SK-N-SH (cell line): ENCODE measurements around the gene UMODL1. TPM values are rescaled to one million over a fixed set of nuclear protein-coding genes. Genes with fewer than 3 reads are reported as not detected.

Experiments
- CTCF ChIA-PET: fragments of 300-600, 350-600 bp; formaldehyde crosslinking; extraction: SDS; loops from one replicate; lab custom pipeline; 2021; lab: Yijun Ruan, JAX
- POLR2A ChIA-PET: fragments of 350-600 bp; sonication (Branson Sonifier 250); formaldehyde crosslinking; extraction: SDS; loops from one replicate; lab custom pipeline; 2020; ENCODE audit warnings: antibody characterized with exemption, inconsistent platforms; lab: Yijun Ruan, JAX
- DNase-seq: peaks from one replicate; pipeline ENCODE4 v3.0.0; 2012
- H2AFZ ChIP-seq: fragments of 200-600 bp; sonication (generic); 2 replicates; pipeline ENCODE4 v1.8.1; 2016; ENCODE audit warnings: antibody characterized with exemption, mild to moderate bottlenecking, low read depth
- H3F3A ChIP-seq: fragments of 200-600 bp; sonication (generic); replicated peaks from 2 replicates; pipeline ENCODE3; 2016; ENCODE audit warnings: antibody characterized with exemption, mild to moderate bottlenecking; ENCODE audit not compliant: insufficient read depth
- H3K27ac ChIP-seq, 2 experiments: fragments of 200-500 bp in 1 of 2; fragments of 200-600 bp in 1 of 2; sonication (Bioruptor generic) in 1 of 2; sonication (generic), shearing (Covaris generic) in 1 of 2; 2 replicates each; pipeline versions ENCODE4 v1.5.1 to v1.6.1; 2014 to 2016; ENCODE audit warnings: low read depth in 2 of 2, inconsistent platforms in 1 of 2, low read length in 1 of 2, mild to moderate bottlenecking in 1 of 2, mixed read lengths in 1 of 2
- H3K27me3 ChIP-seq: fragments of 200-600 bp; sonication (generic), shearing (Covaris generic); 2 replicates; pipeline ENCODE4 v1.6.1; 2016; ENCODE audit warnings: mixed run types; ENCODE audit not compliant: insufficient read depth
- H3K36me3 ChIP-seq, 2 experiments: fragments of 200-500 bp in 1 of 2; fragments of 200-600 bp in 1 of 2; sonication (Bioruptor generic) in 1 of 2; sonication (generic) in 1 of 2; replicated peaks in 1 of 2; 2 replicates each; pipeline versions ENCODE3 to v1.5.1; 2014 to 2016; ENCODE audit warnings: low read length in 1 of 2, mild to moderate bottlenecking in 1 of 2; ENCODE audit not compliant: insufficient read depth in 2 of 2, control insufficient read depth in 1 of 2
- H3K4me1 ChIP-seq, 2 experiments: fragments of 200-500 bp in 1 of 2; fragments of 200-600 bp in 1 of 2; sonication (Bioruptor generic) in 1 of 2; sonication (generic), shearing (Covaris generic) in 1 of 2; 2 replicates each; pipeline versions ENCODE4 v1.5.1 to v1.6.1; 2014 to 2016; ENCODE audit warnings: low read depth in 1 of 2, low read length in 1 of 2, mixed run types in 1 of 2; ENCODE audit not compliant: insufficient read depth in 2 of 2, control insufficient read depth in 1 of 2
- H3K4me2 ChIP-seq: fragments of 200-600 bp; sonication (generic), shearing (Covaris generic); 2 replicates; pipeline ENCODE4 v1.6.1; 2017; ENCODE audit warnings: mixed run types
- H3K4me3 ChIP-seq, 2 experiments: fragments of 200-500 bp in 1 of 2; fragments of 200-600 bp in 1 of 2; sonication (Bioruptor generic) in 1 of 2; sonication (generic), shearing (Covaris generic) in 1 of 2; 2 replicates each; pipeline versions ENCODE4 v1.5.1 to v1.8.1; 2014 to 2016; ENCODE audit warnings: low read depth in 2 of 2, inconsistent platforms in 1 of 2, low read length in 1 of 2, mild to moderate bottlenecking in 1 of 2, mixed read lengths in 1 of 2, moderate library complexity in 1 of 2
- H3K79me2 ChIP-seq: fragments of 200-600 bp; sonication (generic); 2 replicates; pipeline ENCODE4 v1.8.1; 2017; ENCODE audit warnings: mild to moderate bottlenecking; ENCODE audit not compliant: insufficient read depth
- H3K9ac ChIP-seq: fragments of 200-600 bp; sonication (generic); 2 replicates; pipeline ENCODE4 v1.6.1; 2017; ENCODE audit warnings: mixed run types
- H3K9me2 ChIP-seq: fragments of 200-600 bp; sonication (generic); 2 replicates; pipeline ENCODE4 v1.6.1; 2017; ENCODE audit warnings: mixed run types
- H3K9me3 ChIP-seq: fragments of 200-600 bp; sonication (generic); 2 replicates; pipeline ENCODE4 v1.6.1; 2017; ENCODE audit warnings: mixed run types, mild to moderate bottlenecking, moderate library complexity
- H4K20me1 ChIP-seq: fragments of 200-600 bp; sonication (generic); 2 replicates; pipeline ENCODE4 v1.6.1; 2017; ENCODE audit warnings: mild to moderate bottlenecking, mixed run types; ENCODE audit not compliant: insufficient read depth
- ELF1 ChIP-seq: IDR thresholded peaks from 2 replicates; pipeline ENCODE4 v1.4.0; 2012
- EP300 ChIP-seq, 2 experiments: IDR thresholded peaks; 2 replicates each; pipeline versions ENCODE4 v1.4.0 to v1.6.1; 2012; ENCODE audit warnings: borderline replicate concordance in 1 of 2, low read depth in 1 of 2, low read length in 1 of 2
- FOXJ3 ChIP-seq: sonication (generic); formaldehyde crosslinking; IDR thresholded peaks from 2 replicates; pipeline ENCODE4 v1.5.1; 2020; ENCODE audit warnings: mild to moderate bottlenecking, missing genetic modification reagents
- GABPA ChIP-seq: IDR thresholded peaks from 2 replicates; pipeline ENCODE4 v1.4.0; 2012; ENCODE audit warnings: low read depth, mild to moderate bottlenecking
- MAX ChIP-seq: IDR thresholded peaks from 2 replicates; pipeline ENCODE4 v1.4.0; 2012; ENCODE audit warnings: low read depth
- NFIC ChIP-seq: IDR thresholded peaks from 2 replicates; pipeline ENCODE4 v1.4.0; 2012; ENCODE audit warnings: borderline replicate concordance
- NRF1 ChIP-seq: IDR thresholded peaks from 2 replicates; pipeline ENCODE4 v1.6.1; 2012; ENCODE audit warnings: low read depth, mild to moderate bottlenecking, low read length
- PBX3 ChIP-seq: IDR thresholded peaks from 2 replicates; pipeline ENCODE4; 2012
- POLR2AphosphoS5 ChIP-seq: IDR thresholded peaks from 2 replicates; pipeline ENCODE4 v1.6.1; 2012; ENCODE audit warnings: low read depth, low read length
- RAD21 ChIP-seq: IDR thresholded peaks from 2 replicates; pipeline ENCODE4 v1.6.1; 2012; ENCODE audit warnings: mild to moderate bottlenecking, low read length
- RCOR1 ChIP-seq: fragments of 150-350 bp; IDR thresholded peaks from 2 replicates; pipeline ENCODE4 v1.6.1; 2017; ENCODE audit warnings: antibody characterized with exemption, low read length
- REST ChIP-seq: IDR thresholded peaks from 2 replicates; pipeline ENCODE4 v1.6.1; 2012; ENCODE audit warnings: mild to moderate bottlenecking, low read depth, low read length, moderate library complexity
- RXRA ChIP-seq: IDR thresholded peaks from 2 replicates; pipeline ENCODE4 v1.4.0; 2012; ENCODE audit warnings: low read depth, mild to moderate bottlenecking, borderline replicate concordance
- TAF1 ChIP-seq: IDR thresholded peaks from 2 replicates; pipeline ENCODE4 v1.6.1; 2012; ENCODE audit warnings: low read depth, mild to moderate bottlenecking, low read length, moderate library complexity, borderline replicate concordance
- TCF12 ChIP-seq: IDR thresholded peaks from 2 replicates; pipeline ENCODE4 v1.4.0; 2012
- YY1 ChIP-seq: IDR thresholded peaks from 2 replicates; pipeline ENCODE4 v1.4.0; 2012; ENCODE audit warnings: low read depth, mild to moderate bottlenecking
- ZBTB33 ChIP-seq: IDR thresholded peaks from 2 replicates; pipeline ENCODE4 v1.4.0; 2012; ENCODE audit warnings: low read depth, borderline replicate concordance
- WGBS: methylation state at CpG from one replicate; pipeline ENCODE4 v1.1.6; 2017; ENCODE audit warnings: low lambda C conversion rate; 5-methylcytosine and 5-hydroxymethylcytosine counted together
- polyA plus RNA-seq, 3 experiments: library from polyadenylated mRNA; depleted of rRNA; stranded (reverse); fragments of >200 nt; gene quantifications; 2 replicates each; pipeline ENCODE4 v1.2.3, GENCODE V29; 2012
- TF ChIP-seq, protein P1 (sequence below): fragments of 200-600 bp; sonication (generic); IDR thresholded peaks from 2 replicates; pipeline ENCODE4 v1.6.1; 2017; ENCODE audit warnings: antibody characterized with exemption, mild to moderate bottlenecking, moderate library complexity

UMODL1 gene
- polyA plus RNA-seq, 1 of the 3 experiments (the other 2 are of a cell fraction) = not detected

DNA sequence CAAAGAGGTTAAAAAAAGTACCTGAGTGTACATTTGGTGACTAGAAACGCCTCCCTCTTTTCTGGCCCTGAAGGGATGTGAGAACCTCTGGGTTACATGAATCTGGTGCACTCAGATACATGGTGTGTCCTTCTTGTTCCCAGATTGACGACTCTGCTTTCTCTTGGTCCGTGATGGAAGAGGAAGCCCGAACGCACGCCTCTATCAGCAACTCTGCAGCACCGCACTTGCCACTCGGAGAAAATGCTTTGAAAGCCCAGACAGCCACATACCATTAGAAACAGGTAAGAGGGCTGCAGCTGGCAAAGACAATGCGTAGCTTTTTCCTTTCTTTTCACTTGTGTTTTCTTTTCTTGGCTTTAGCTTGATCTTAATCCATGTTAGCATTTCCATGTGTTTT, 39.9 kb upstream of the UMODL1 start:
- Histone ChIP-seq H3K9ac (no peak overlapping the region), H3K4me2 (no peak overlapping the region), H3K9me2 (no peaks in the 10 kb centered on the region), H3K36me3 (no peaks in the 10 kb centered on the region), H3K27ac (no peak overlapping the region), H3K9me3 (no peaks in the 10 kb centered on the region), H4K20me1 (no peaks in the 10 kb centered on the region), H3K79me2 (no peaks in the 10 kb centered on the region), H3K4me1 (no peaks in the 10 kb centered on the region), H2AFZ (no peak overlapping the region; the same call in 1 of the 2 replicates), H3K27me3 (peaks cover 5% of the 10 kb centered on the region), H3K4me3 (no peak overlapping the region), H3F3A (no peaks in the 10 kb centered on the region)
- POLR2A ChIA-PET = no interaction called here
- DNase-seq = no peak
- 74% methylated on average over 9 of the region's 9 CpGs for WGBS
- CTCF ChIA-PET = interaction anchor here (1.5 to 2.1 kb wide), 2 partner anchors 76 to 86 kb away, joined by 4 to 7 read pairs; no protein-coding TSS in a partner anchor
- no peak for TF ChIP-seq ZBTB33
- no peak for TF ChIP-seq RAD21
- no peak for TF ChIP-seq MAX
- no peak for TF ChIP-seq ELF1
- no peak for TF ChIP-seq POLR2AphosphoS5
- no peak for TF ChIP-seq NRF1
- no peak for TF ChIP-seq RXRA
- TF ChIP-seq EP300 (IDR thresholded peaks at IDR 0.05; ENCODE audit: borderline replicate concordance in 1 of 2, low read depth in 1 of 2, low read length in 1 of 2) = no peak
- no peak for TF ChIP-seq GABPA
- TF ChIP-seq RCOR1 = no peak
- TF ChIP-seq PBX3 = no peak
- TF ChIP-seq YY1 = no peak
- TF ChIP-seq, protein P1, sequence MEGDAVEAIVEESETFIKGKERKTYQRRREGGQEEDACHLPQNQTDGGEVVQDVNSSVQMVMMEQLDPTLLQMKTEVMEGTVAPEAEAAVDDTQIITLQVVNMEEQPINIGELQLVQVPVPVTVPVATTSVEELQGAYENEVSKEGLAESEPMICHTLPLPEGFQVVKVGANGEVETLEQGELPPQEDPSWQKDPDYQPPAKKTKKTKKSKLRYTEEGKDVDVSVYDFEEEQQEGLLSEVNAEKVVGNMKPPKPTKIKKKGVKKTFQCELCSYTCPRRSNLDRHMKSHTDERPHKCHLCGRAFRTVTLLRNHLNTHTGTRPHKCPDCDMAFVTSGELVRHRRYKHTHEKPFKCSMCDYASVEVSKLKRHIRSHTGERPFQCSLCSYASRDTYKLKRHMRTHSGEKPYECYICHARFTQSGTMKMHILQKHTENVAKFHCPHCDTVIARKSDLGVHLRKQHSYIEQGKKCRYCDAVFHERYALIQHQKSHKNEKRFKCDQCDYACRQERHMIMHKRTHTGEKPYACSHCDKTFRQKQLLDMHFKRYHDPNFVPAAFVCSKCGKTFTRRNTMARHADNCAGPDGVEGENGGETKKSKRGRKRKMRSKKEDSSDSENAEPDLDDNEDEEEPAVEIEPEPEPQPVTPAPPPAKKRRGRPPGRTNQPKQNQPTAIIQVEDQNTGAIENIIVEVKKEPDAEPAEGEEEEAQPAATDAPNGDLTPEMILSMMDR = no peak
- no peak for TF ChIP-seq NFIC
- TF ChIP-seq REST = no peak
- TF ChIP-seq FOXJ3 = no peak
- no peak for TF ChIP-seq TCF12
- TF ChIP-seq TAF1 = no peak
